ENCODE measurements around the gene TNFRSF19.

- TF ChIP-seq ZC3H10 (CRISPR knock-in tag; IDR thresholded peaks at IDR 0.05) (no peak), ZFP3 (CRISPR knock-in tag; IDR thresholded peaks at IDR 0.05) (no peak), POU6F1 (CRISPR knock-in tag; IDR thresholded peaks at IDR 0.05; ENCODE audit: borderline replicate concordance, low read depth) (no peak), RARB (CRISPR knock-in tag; IDR thresholded peaks at IDR 0.05) (no peak), TCF4 (CRISPR knock-in tag; IDR thresholded peaks at IDR 0.05; ENCODE audit: borderline replicate concordance) (no peak), CREB5 (CRISPR knock-in tag; IDR thresholded peaks at IDR 0.05; ENCODE audit: low read depth) (no peak), SNAI2 (CRISPR knock-in tag; IDR thresholded peaks at IDR 0.05) (no peak), OSR1 (CRISPR knock-in tag; IDR thresholded peaks at IDR 0.05) (no peak), CSRNP3 (CRISPR knock-in tag; IDR thresholded peaks at IDR 0.05) (no peak), ZNF565 (CRISPR knock-in tag; conservative IDR thresholded peaks at IDR 0.05; ENCODE audit: low read depth) (no peak), CSDC2 (CRISPR knock-in tag; IDR thresholded peaks at IDR 0.05) (no peak), PATZ1 (CRISPR knock-in tag; IDR thresholded peaks at IDR 0.05; ENCODE audit: borderline replicate concordance) (no peak)
Measured at GRCh38 chr13:23572836-23573235, 2.6 kb downstream of the TNFRSF19 start.
